ENCODE results near the gene CLIC1.

- TF ChIP-seq, protein P1, sequence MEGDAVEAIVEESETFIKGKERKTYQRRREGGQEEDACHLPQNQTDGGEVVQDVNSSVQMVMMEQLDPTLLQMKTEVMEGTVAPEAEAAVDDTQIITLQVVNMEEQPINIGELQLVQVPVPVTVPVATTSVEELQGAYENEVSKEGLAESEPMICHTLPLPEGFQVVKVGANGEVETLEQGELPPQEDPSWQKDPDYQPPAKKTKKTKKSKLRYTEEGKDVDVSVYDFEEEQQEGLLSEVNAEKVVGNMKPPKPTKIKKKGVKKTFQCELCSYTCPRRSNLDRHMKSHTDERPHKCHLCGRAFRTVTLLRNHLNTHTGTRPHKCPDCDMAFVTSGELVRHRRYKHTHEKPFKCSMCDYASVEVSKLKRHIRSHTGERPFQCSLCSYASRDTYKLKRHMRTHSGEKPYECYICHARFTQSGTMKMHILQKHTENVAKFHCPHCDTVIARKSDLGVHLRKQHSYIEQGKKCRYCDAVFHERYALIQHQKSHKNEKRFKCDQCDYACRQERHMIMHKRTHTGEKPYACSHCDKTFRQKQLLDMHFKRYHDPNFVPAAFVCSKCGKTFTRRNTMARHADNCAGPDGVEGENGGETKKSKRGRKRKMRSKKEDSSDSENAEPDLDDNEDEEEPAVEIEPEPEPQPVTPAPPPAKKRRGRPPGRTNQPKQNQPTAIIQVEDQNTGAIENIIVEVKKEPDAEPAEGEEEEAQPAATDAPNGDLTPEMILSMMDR (conservative IDR thresholded peaks at IDR 0.05 in 1 of 2, IDR thresholded peaks at IDR 0.05 in 1 of 2; ENCODE audit: extremely low read depth in 1 of 2, insufficient read depth in 1 of 2, low read depth in 1 of 2, low read length in 2 of 2): no peak
- no peak for TF ChIP-seq EZH2 (IDR thresholded peaks at IDR 0.05; ENCODE audit: borderline replicate concordance, low read length)
Observed at GRCh38 chr6:31690231-31691077, 45.9 kb downstream of the CLIC1 start.

Measured in mammary epithelial cell (primary cell).